Astrocyte (in vitro differentiated cells and primary cell): ENCODE measurements around the gene ACOX3. TPM values are rescaled to one million over a fixed set of nuclear protein-coding genes. Genes with fewer than 3 reads are reported as not detected.

Source experiments
- DNase-seq: peaks from one replicate; pipeline ENCODE4 v3.0.0-alpha.2; 2010; ENCODE audit warnings: low read depth
- FAIRE-seq: peaks from 2 replicates; lab custom pipeline; 2011; peaks lifted over from hg19 to GRCh38; lab: Jason Lieb, UNC
- H2AFZ ChIP-seq: 2 replicates; pipeline ENCODE4 v1.6.0; 2012; ENCODE audit warnings: low read depth, low read length, inconsistent platforms
- H3K27ac ChIP-seq: 2 replicates; pipeline ENCODE4 v1.5.1; 2011; ENCODE audit warnings: low read depth, low read length, inconsistent platforms
- H3K27me3 ChIP-seq: 2 replicates; pipeline ENCODE4 v1.6.0; 2011; ENCODE audit warnings: low read length, inconsistent platforms; ENCODE audit not compliant: insufficient read depth
- H3K36me3 ChIP-seq: 2 replicates; pipeline ENCODE4 v1.5.1; 2011; ENCODE audit warnings: low read length, inconsistent platforms; ENCODE audit not compliant: insufficient read depth
- H3K4me1 ChIP-seq: 2 replicates; pipeline ENCODE4 v1.5.1; 2011; ENCODE audit warnings: low read length, inconsistent platforms; ENCODE audit not compliant: insufficient read depth
- H3K4me2 ChIP-seq: 2 replicates; pipeline ENCODE4 v1.6.0; 2012; ENCODE audit warnings: low read length, inconsistent platforms
- H3K4me3 ChIP-seq: 2 replicates; pipeline ENCODE4 v1.5.1; 2011; ENCODE audit warnings: low read depth, mild to moderate bottlenecking, low read length, inconsistent platforms; ENCODE audit not compliant: insufficient read depth
- H3K79me2 ChIP-seq: 2 replicates; pipeline ENCODE4 v1.6.0; 2012; ENCODE audit warnings: mild to moderate bottlenecking, low read length, inconsistent platforms; ENCODE audit not compliant: insufficient read depth
- H3K9ac ChIP-seq: 2 replicates; pipeline ENCODE4 v1.6.0; 2012; ENCODE audit warnings: mild to moderate bottlenecking, low read length, inconsistent platforms
- H3K9me3 ChIP-seq: 2 replicates; pipeline ENCODE4 v1.5.1; 2012; ENCODE audit warnings: low read depth, mild to moderate bottlenecking, low read length, inconsistent platforms; ENCODE audit not compliant: insufficient read depth
- H4K20me1 ChIP-seq: 2 replicates; pipeline ENCODE4 v1.6.0; 2012; ENCODE audit warnings: low read length, inconsistent platforms; ENCODE audit not compliant: insufficient read depth
- H3K27ac Mint-ChIP-seq: one replicate; pipeline ENCODE4 v1.8.0; 2021; ENCODE audit warnings: mild to moderate bottlenecking, mixed read lengths; ENCODE audit not compliant: unreplicated experiment
- H3K27me3 Mint-ChIP-seq: one replicate; pipeline ENCODE4 v1.8.0; 2021; ENCODE audit warnings: low read depth, mixed read lengths; ENCODE audit not compliant: unreplicated experiment
- H3K36me3 Mint-ChIP-seq: one replicate; pipeline ENCODE4 v1.8.0; 2021; ENCODE audit warnings: low read depth, mixed read lengths; ENCODE audit not compliant: unreplicated experiment
- H3K4me1 Mint-ChIP-seq: one replicate; pipeline ENCODE4 v1.8.0; 2021; ENCODE audit warnings: low read depth, mixed read lengths; ENCODE audit not compliant: unreplicated experiment
- H3K4me3 Mint-ChIP-seq: one replicate; pipeline ENCODE4 v1.8.0; 2021; ENCODE audit warnings: mild to moderate bottlenecking, moderate library complexity, mixed read lengths; ENCODE audit not compliant: unreplicated experiment
- H3K9me3 Mint-ChIP-seq: one replicate; pipeline ENCODE4 v1.8.0; 2021; ENCODE audit warnings: mild to moderate bottlenecking, mixed read lengths; ENCODE audit not compliant: unreplicated experiment
- EZH2 ChIP-seq: IDR thresholded peaks from 2 replicates; pipeline ENCODE4 v1.6.1; 2012; ENCODE audit warnings: mild to moderate bottlenecking, low read length, inconsistent platforms; ENCODE audit not compliant: insufficient read depth
- total RNA-seq: library from RNA; stranded (reverse); gene quantifications from 2 replicates; pipeline ENCODE4 v1.2.1, GENCODE V29; 2021
- TF ChIP-seq, protein P1 (sequence below): IDR thresholded peaks from 2 replicates; pipeline ENCODE4 v1.5.1; 2011; ENCODE audit warnings: low read depth, mild to moderate bottlenecking, inconsistent platforms, low read length, moderate library complexity; ENCODE audit not compliant: insufficient read depth

The ACOX3 gene
- total RNA-seq, 1 donor from 2014 or later, result 45.6 TPM

DNA sequence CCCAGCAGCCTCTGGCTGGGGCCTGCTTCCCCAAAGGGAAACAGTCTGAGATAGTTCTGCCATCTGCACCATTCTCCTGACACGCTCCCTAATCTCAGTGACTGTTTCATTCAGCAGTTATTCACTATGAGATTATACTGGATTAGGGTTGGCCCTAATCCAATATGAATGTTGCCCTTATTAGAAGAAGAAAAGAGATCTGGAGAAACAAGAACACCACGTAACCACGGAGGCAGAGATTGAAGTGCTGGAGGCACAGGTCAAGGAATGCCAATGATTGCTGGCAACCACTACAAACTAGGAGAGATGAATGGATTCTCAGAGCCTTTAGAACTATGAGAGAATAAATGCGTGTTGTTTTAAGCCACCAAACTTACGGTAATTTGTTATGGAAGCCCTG lies 7.4 kb downstream of the ACOX3 start:
- Histone ChIP-seq H2AFZ (no peak overlapping the region), H3K27ac (no peak overlapping the region), H3K4me2 (no peak overlapping the region), H3K36me3 (no peaks in the 10 kb centered on the region), H3K27me3 (no peaks in the 10 kb centered on the region), H3K4me1 (peaks cover 4% of the 10 kb centered on the region), H3K79me2 (peaks cover 13% of the 10 kb centered on the region), H3K9me3 (no peaks in the 10 kb centered on the region), H3K4me3 (no peak overlapping the region), H4K20me1 (peaks cover 6% of the 10 kb centered on the region), H3K9ac (no peak overlapping the region)
- peaks cover 2% of the 10 kb centered on the region for H3K9me3 Mint-ChIP-seq
- DNase-seq (no peak), FAIRE-seq (no peak)
- H3K4me1 Mint-ChIP-seq, result peaks cover 16% of the 10 kb centered on the region
- no peak overlapping the region for H3K27ac Mint-ChIP-seq
- no peak overlapping the region for H3K4me3 Mint-ChIP-seq
- H3K27me3 Mint-ChIP-seq, result no peaks in the 10 kb centered on the region
- H3K36me3 Mint-ChIP-seq, result no peaks in the 10 kb centered on the region
- TF ChIP-seq, protein P1, sequence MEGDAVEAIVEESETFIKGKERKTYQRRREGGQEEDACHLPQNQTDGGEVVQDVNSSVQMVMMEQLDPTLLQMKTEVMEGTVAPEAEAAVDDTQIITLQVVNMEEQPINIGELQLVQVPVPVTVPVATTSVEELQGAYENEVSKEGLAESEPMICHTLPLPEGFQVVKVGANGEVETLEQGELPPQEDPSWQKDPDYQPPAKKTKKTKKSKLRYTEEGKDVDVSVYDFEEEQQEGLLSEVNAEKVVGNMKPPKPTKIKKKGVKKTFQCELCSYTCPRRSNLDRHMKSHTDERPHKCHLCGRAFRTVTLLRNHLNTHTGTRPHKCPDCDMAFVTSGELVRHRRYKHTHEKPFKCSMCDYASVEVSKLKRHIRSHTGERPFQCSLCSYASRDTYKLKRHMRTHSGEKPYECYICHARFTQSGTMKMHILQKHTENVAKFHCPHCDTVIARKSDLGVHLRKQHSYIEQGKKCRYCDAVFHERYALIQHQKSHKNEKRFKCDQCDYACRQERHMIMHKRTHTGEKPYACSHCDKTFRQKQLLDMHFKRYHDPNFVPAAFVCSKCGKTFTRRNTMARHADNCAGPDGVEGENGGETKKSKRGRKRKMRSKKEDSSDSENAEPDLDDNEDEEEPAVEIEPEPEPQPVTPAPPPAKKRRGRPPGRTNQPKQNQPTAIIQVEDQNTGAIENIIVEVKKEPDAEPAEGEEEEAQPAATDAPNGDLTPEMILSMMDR, result no peak
- no peak for TF ChIP-seq EZH2

DNA sequence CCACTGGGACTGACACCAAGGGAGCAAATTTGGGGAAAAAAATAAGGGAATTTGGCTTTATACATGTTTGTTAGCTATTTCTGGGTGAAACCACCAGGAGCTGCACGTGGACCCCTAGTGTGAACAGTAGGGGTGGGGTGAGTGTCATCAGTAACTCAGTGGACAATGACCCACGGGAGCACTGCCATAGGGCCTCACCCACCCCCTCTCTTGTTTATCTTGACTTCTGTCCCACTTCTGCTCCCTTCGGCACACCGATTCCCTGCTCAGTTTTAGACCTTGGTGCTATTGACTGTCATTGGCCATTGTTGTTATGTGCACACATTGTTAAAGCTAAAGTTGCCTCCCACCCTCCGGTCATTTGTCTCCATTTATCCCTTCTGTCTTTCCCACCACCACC lies 9.0 kb downstream of the ACOX3 start:
- Histone ChIP-seq H3K4me2 (no peak overlapping the region), H3K27ac (no peak overlapping the region), H3K79me2 (peaks cover 16% of the 10 kb centered on the region), H3K9ac (no peak overlapping the region), H3K4me3 (no peak overlapping the region), H3K36me3 (no peaks in the 10 kb centered on the region), H3K9me3 (no peaks in the 10 kb centered on the region), H4K20me1 (peaks cover 6% of the 10 kb centered on the region), H3K27me3 (no peaks in the 10 kb centered on the region), H2AFZ (no peak overlapping the region), H3K4me1 (peaks cover 7% of the 10 kb centered on the region)
- FAIRE-seq (no peak), DNase-seq (no peak)
- peak overlapping the region; percentile 2 for H3K27ac Mint-ChIP-seq
- H3K9me3 Mint-ChIP-seq, result peaks cover 2% of the 10 kb centered on the region
- H3K36me3 Mint-ChIP-seq, result peaks cover 9% of the 10 kb centered on the region
- no peak overlapping the region for H3K4me3 Mint-ChIP-seq
- TF ChIP-seq, protein P1, result no peak
- TF ChIP-seq EZH2, result no peak
- H3K27me3 Mint-ChIP-seq, result no peaks in the 10 kb centered on the region
- peaks cover 16% of the 10 kb centered on the region for H3K4me1 Mint-ChIP-seq

DNA sequence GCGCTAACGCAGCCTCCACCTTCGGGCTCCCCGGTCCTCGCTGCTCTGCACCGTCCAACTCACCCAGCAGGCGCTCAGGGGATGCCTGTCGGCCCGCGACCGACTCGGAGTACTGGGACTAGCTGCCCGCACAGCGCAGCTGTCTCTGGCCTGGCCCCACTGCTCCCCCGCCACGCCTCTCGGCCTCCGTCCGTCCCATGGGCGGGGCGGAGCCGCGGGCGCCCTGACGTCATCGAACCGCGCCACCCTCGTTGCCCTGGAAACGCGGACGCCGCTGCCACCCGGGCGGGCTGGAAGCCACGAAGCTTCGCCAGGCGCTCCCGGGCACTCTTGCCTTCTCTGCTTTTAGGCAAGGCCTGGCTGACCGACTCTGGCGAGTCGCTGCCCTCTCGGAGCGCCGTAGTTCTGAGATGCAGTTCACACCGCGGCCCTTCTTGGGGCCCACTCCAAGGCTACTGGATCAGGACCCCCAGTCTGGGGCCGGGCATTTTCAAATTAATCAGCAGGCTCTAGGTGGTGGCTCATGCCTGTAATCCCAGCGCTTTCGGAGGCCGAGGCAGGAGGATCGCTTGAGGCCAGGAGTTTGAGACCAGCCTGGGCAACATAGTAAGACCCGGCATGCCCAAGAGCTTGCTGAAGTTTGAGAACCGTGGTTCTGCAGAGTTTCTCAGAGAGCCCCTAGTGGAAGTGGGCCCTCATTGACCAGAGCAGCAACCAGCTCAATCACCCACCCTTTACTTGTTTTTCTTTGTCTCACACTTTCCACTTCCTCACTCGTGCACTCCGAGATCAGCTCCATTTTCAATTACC lies 12.0 kb downstream of the ACOX3 start:
- peak overlapping the region; percentile 74 for H2AFZ ChIP-seq
- peaks cover 8% of the 10 kb centered on the region for H3K9me3 Mint-ChIP-seq
- TF ChIP-seq EZH2, result no peak
- TF ChIP-seq, protein P1, result peak; percentile 68
- DNase-seq, result peak; percentile 56
- H3K4me3 Mint-ChIP-seq, result peak overlapping the region; percentile 95
- peak overlapping the region; percentile 54 for H3K27ac ChIP-seq
- H3K27ac Mint-ChIP-seq, result peak overlapping the region; percentile 91
- H3K27me3 ChIP-seq, result no peaks in the 10 kb centered on the region
- no peak for FAIRE-seq
- peaks cover 23% of the 10 kb centered on the region for H3K4me1 Mint-ChIP-seq
- no peaks in the 10 kb centered on the region for H3K27me3 Mint-ChIP-seq
- no peaks in the 10 kb centered on the region for H3K36me3 ChIP-seq
- peak overlapping the region; percentile 84 for H3K4me3 ChIP-seq
- H3K36me3 Mint-ChIP-seq, result peaks cover 23% of the 10 kb centered on the region
- H3K4me1 ChIP-seq, result peaks cover 7% of the 10 kb centered on the region
- H3K4me2 ChIP-seq, result peak overlapping the region; percentile 100
- H3K9ac ChIP-seq, result peak overlapping the region; percentile 88
- peaks cover 18% of the 10 kb centered on the region for H4K20me1 ChIP-seq
- H3K9me3 ChIP-seq, result no peaks in the 10 kb centered on the region
- peaks cover 24% of the 10 kb centered on the region for H3K79me2 ChIP-seq
